PC-9 (cell line): ENCODE results near the gene UFD1.

Experiments used
- EZH2 ChIP-seq: fragments of 200-600 bp; sonication (generic); IDR thresholded peaks from 2 replicates; pipeline ENCODE4 v1.8.0; 2017; ENCODE audit warnings: antibody characterized with exemption, low read depth
- TF ChIP-seq, protein P1 (sequence below): fragments of 200-600 bp; sonication (generic); conservative IDR thresholded peaks from 2 replicates; pipeline ENCODE4 v1.6.1; 2017; ENCODE audit warnings: mixed run types, antibody characterized with exemption, mild to moderate bottlenecking, moderate library complexity

DNA sequence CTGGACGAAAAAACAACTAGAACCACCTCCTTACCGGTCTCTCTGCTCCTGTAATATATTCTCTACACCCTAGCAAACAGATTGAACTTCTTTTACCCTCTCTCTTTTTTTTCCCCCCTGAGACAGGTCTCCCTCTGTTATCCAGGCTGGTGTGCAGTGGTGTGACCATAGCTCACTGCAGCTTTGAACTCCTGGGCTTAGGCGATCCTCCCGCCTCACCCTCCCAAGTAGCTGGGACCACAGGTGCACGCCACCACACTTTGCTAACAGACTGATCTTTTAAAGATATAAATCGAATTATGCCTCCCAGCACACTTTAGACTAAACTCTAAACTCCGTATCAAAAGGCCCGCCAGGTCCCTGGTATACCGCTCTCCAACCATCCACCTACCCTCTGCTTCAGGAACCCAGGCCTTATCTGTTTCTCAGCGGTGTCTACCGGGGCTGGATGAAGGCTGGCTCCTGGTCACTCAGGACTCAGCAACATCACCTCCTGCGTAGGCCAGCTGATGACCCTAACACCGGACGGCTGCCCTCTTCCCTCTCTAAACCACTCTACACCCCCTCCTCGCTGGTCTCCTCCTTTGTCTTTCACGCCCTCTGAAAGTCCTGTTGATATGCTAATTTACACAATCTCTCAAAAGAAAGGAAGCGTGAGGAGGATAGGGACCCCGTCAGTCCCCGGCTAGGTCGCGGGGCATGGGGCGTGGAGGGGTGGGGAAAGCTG lies 32.2 kb downstream of the UFD1 start:
- no peak for TF ChIP-seq EZH2
- TF ChIP-seq, protein P1, sequence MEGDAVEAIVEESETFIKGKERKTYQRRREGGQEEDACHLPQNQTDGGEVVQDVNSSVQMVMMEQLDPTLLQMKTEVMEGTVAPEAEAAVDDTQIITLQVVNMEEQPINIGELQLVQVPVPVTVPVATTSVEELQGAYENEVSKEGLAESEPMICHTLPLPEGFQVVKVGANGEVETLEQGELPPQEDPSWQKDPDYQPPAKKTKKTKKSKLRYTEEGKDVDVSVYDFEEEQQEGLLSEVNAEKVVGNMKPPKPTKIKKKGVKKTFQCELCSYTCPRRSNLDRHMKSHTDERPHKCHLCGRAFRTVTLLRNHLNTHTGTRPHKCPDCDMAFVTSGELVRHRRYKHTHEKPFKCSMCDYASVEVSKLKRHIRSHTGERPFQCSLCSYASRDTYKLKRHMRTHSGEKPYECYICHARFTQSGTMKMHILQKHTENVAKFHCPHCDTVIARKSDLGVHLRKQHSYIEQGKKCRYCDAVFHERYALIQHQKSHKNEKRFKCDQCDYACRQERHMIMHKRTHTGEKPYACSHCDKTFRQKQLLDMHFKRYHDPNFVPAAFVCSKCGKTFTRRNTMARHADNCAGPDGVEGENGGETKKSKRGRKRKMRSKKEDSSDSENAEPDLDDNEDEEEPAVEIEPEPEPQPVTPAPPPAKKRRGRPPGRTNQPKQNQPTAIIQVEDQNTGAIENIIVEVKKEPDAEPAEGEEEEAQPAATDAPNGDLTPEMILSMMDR, result no peak
